LNCaP clone FGC (cell line): ENCODE measurements around the gene CFAP91.
A peak's percentile ranks its signal among the peaks of the same experiment; 100 is the strongest.
"Not testable (repeated sequence)": the region's sequence is repeated elsewhere in the genome, so short reads cannot be mapped to it uniquely, and the experiment has no call there.

Experiments
- DNase-seq: peaks from one replicate; pipeline ENCODE4 v3.0.0-alpha.2; 2011; ENCODE audit warnings: low read depth
- H3K4me3 ChIP-seq: 2 replicates; pipeline ENCODE4 v1.5.1; 2011; ENCODE audit warnings: mild to moderate bottlenecking, low read depth, low read length, control low read depth
- CTCF ChIP-seq: IDR thresholded peaks from 2 replicates; pipeline ENCODE4 v1.5.1; 2012; ENCODE audit warnings: mild to moderate bottlenecking; ENCODE audit not compliant: control insufficient read depth, insufficient read depth; ENCODE audit errors: extremely low read depth

CFAP91 gene

GRCh38 chr3:119677641-119677934, 25.2 kb upstream of the CFAP91 start:
- peak overlapping the region; percentile 70 for H3K4me3 ChIP-seq
- no peak for TF ChIP-seq CTCF
- DNase-seq, result no peak

GRCh38 chr3:119678209-119678608, 24.6 kb upstream of the CFAP91 start:
- H3K4me3 ChIP-seq, DNase-seq: not testable (repeated sequence)

GRCh38 chr3:119679874-119680273, 22.9 kb upstream of the CFAP91 start:
- no peak for TF ChIP-seq CTCF
- no peak overlapping the region for H3K4me3 ChIP-seq
- no peak for DNase-seq

- TF ChIP-seq CTCF, result peak; percentile 78
- no peak for DNase-seq
Observed at GRCh38 chr3:119681279-119681678, 21.5 kb upstream of the CFAP91 start.

GRCh38 chr3:119683421-119683820, 19.4 kb upstream of the CFAP91 start:
- no peak for DNase-seq
- no peak for TF ChIP-seq CTCF

More at GRCh38 chr3:119681279-119681678, 21.5 kb upstream of the CFAP91 start:
- no peak overlapping the region for H3K4me3 ChIP-seq

GRCh38 chr3:119690043-119690656, 12.7 kb upstream of the CFAP91 start:
- H3K4me3 ChIP-seq, result no peak overlapping the region
- no peak for DNase-seq
- TF ChIP-seq CTCF, result peak; percentile 51

More at GRCh38 chr3:119683421-119683820, 19.4 kb upstream of the CFAP91 start:
- no peak overlapping the region for H3K4me3 ChIP-seq

GRCh38 chr3:119695480-119695879, 7.3 kb upstream of the CFAP91 start:
- no peak for DNase-seq
- TF ChIP-seq CTCF, result no peak
- H3K4me3 ChIP-seq, result no peak overlapping the region
